ENCODE measurements around the gene STAT5B. TPM values are rescaled to one million over a fixed set of nuclear protein-coding genes. Genes with fewer than 3 reads are reported as not detected.
"Not testable (repeated sequence)": the region's sequence is repeated elsewhere in the genome, so short reads cannot be mapped to it uniquely, and the experiment has no call there.

STAT5B gene
- total and polyA plus RNA-seq, 5 donors = 19.7 to 46.3 (median 40.0) TPM

- no peaks in the 10 kb centered on the region for H3K27me3 ChIP-seq (ENCODE audit: control insufficient read depth, insufficient read depth)
- ATAC-seq = no peak
- H3K27ac ChIP-seq (ENCODE audit: low read length) = no peak overlapping the region
- 94% methylated on average over 19 of the region's 19 CpGs for WGBS
- no peaks in the 10 kb centered on the region for H3K4me1 ChIP-seq (ENCODE audit: control insufficient read depth, insufficient read depth, low read length)
- H3K9me3 ChIP-seq (ENCODE audit: control insufficient read depth, low read length) = no peaks in the 10 kb centered on the region
- intact Hi-C loops (cut with DNase I) = loop anchor here in 1 of 4 donors (5.0 kb wide), 1 partner anchor 225 kb away; no protein-coding TSS in a partner anchor
- no peak overlapping the region for H3K4me3 ChIP-seq (ENCODE audit: low read length)
- peak in 1 of 3 donors; percentile 50 for DNase-seq
Measured at GRCh38 chr17:42307362-42307927, 31.3 kb upstream of the STAT5B start.

GRCh38 chr17:42306385-42306667 is 30.1 kb upstream of the STAT5B start:
- ATAC-seq (no peak), DNase-seq (peak in 1 of 3 donors; percentile 36)
- no peaks in the 10 kb centered on the region for H3K9me3 ChIP-seq (ENCODE audit: control insufficient read depth, low read length)
- H3K4me3 ChIP-seq (ENCODE audit: low read length) = no peak overlapping the region
- intact Hi-C loops (cut with DNase I) = loop anchor here in 1 of 4 donors (5.0 kb wide), 1 partner anchor 226 kb away; no protein-coding TSS in a partner anchor
- no peaks in the 10 kb centered on the region for H3K27me3 ChIP-seq (ENCODE audit: control insufficient read depth, insufficient read depth)
- H3K27ac ChIP-seq (ENCODE audit: low read length) = no peak overlapping the region
- WGBS = 94% methylated on average over 5 of the region's 5 CpGs
- H3K4me1 ChIP-seq (ENCODE audit: control insufficient read depth, insufficient read depth, low read length) = no peaks in the 10 kb centered on the region

GRCh38 chr17:42305543-42306384 is 29.6 kb upstream of the STAT5B start:
- Histone ChIP-seq H3K4me3 (ENCODE audit: low read length) (no peak overlapping the region), H3K9me3 (ENCODE audit: control insufficient read depth, low read length) (no peaks in the 10 kb centered on the region), H3K4me1 (ENCODE audit: control insufficient read depth, insufficient read depth, low read length) (no peaks in the 10 kb centered on the region), H3K27me3 (ENCODE audit: control insufficient read depth, insufficient read depth) (no peaks in the 10 kb centered on the region), H3K27ac (ENCODE audit: low read length) (no peak overlapping the region)
- WGBS = 92% methylated on average over 18 of the region's 18 CpGs
- DNase-seq = peak in 1 of 3 donors; percentile 49
- ATAC-seq = no peak
- intact Hi-C loops (cut with DNase I) = loop anchor here in 1 of 4 donors (5.0 kb wide), 1 partner anchor 227 kb away; no protein-coding TSS in a partner anchor

GRCh38 chr17:42305031-42305330 is 28.8 kb upstream of the STAT5B start:
- DNase-seq = peak in 1 of 3 donors; percentile 2
- WGBS = 98% methylated on average over 6 of the region's 6 CpGs
- not testable (repeated sequence) for H3K4me1 ChIP-seq (ENCODE audit: control insufficient read depth, insufficient read depth, low read length); H3K27ac ChIP-seq (ENCODE audit: low read length); H3K27me3 ChIP-seq (ENCODE audit: control insufficient read depth, insufficient read depth); H3K9me3 ChIP-seq (ENCODE audit: control insufficient read depth, low read length); ATAC-seq; H3K4me3 ChIP-seq (ENCODE audit: low read length)
- intact Hi-C loops (cut with DNase I) = loop anchor here in 1 of 4 donors (5.0 kb wide), 1 partner anchor 227 kb away; no protein-coding TSS in a partner anchor

- Histone ChIP-seq H3K4me3 (ENCODE audit: low read length) (no peak overlapping the region), H3K27me3 (ENCODE audit: control insufficient read depth, insufficient read depth) (no peaks in the 10 kb centered on the region), H3K9me3 (ENCODE audit: control insufficient read depth, low read length) (no peaks in the 10 kb centered on the region), H3K4me1 (ENCODE audit: control insufficient read depth, insufficient read depth, low read length) (no peaks in the 10 kb centered on the region), H3K27ac (ENCODE audit: low read length) (no peak overlapping the region)
- ATAC-seq = no peak
- intact Hi-C loops (cut with DNase I) = loop anchor here in 1 of 4 donors (5.0 kb wide), 1 partner anchor 228 kb away; no protein-coding TSS in a partner anchor
- 96% methylated on average over 16 of the region's 16 CpGs for WGBS
- peak in 1 of 3 donors; percentile 40 for DNase-seq
Measured at GRCh38 chr17:42304187-42305030, 28.2 kb upstream of the STAT5B start.

GRCh38 chr17:42303694-42304093 is 27.5 kb upstream of the STAT5B start:
- ATAC-seq (no peak), DNase-seq (peak in 1 of 3 donors; percentile 9)
- Histone ChIP-seq H3K4me1 (ENCODE audit: control insufficient read depth, insufficient read depth, low read length) (no peaks in the 10 kb centered on the region), H3K27me3 (ENCODE audit: control insufficient read depth, insufficient read depth) (no peaks in the 10 kb centered on the region), H3K4me3 (ENCODE audit: low read length) (no peak overlapping the region), H3K9me3 (ENCODE audit: control insufficient read depth, low read length) (no peaks in the 10 kb centered on the region), H3K27ac (ENCODE audit: low read length) (no peak overlapping the region)
- 81% methylated on average over 3 of the region's 3 CpGs for WGBS
- intact Hi-C loops (cut with DNase I) = no loop called here

GRCh38 chr17:42301022-42301421 is 24.8 kb upstream of the STAT5B start:
- Histone ChIP-seq H3K27me3 (ENCODE audit: control insufficient read depth, insufficient read depth) (no peaks in the 10 kb centered on the region), H3K9me3 (ENCODE audit: control insufficient read depth, low read length) (no peaks in the 10 kb centered on the region), H3K27ac (ENCODE audit: low read length) (no peak overlapping the region), H3K4me3 (ENCODE audit: low read length) (no peak overlapping the region), H3K4me1 (ENCODE audit: control insufficient read depth, insufficient read depth, low read length) (no peaks in the 10 kb centered on the region)
- ATAC-seq (no peak), DNase-seq (peak in 1 of 3 donors; percentile 28)
- WGBS = 81% methylated on average over 9 of the region's 9 CpGs
- intact Hi-C loops (cut with DNase I) = no loop called here

GRCh38 chr17:42299913-42300312 is 23.7 kb upstream of the STAT5B start:
- ATAC-seq; DNase-seq; H3K4me3 ChIP-seq (ENCODE audit: low read length); intact Hi-C loops (cut with DNase I); H3K9me3 ChIP-seq (ENCODE audit: control insufficient read depth, low read length); H3K4me1 ChIP-seq (ENCODE audit: control insufficient read depth, insufficient read depth, low read length); H3K27me3 ChIP-seq (ENCODE audit: control insufficient read depth, insufficient read depth); H3K27ac ChIP-seq (ENCODE audit: low read length): not testable (repeated sequence)
- WGBS = 93% methylated on average over 3 of the region's 17 CpGs

GRCh38 chr17:42299361-42299760 is 23.2 kb upstream of the STAT5B start:
- WGBS = 95% methylated on average over 10 of the region's 10 CpGs
- ATAC-seq; intact Hi-C loops (cut with DNase I): not testable (repeated sequence)

GRCh38 chr17:42297775-42298174 is 21.6 kb upstream of the STAT5B start:
- ATAC-seq; intact Hi-C loops (cut with DNase I): not testable (repeated sequence)
- WGBS = 95% methylated on average over 9 of the region's 10 CpGs

More at GRCh38 chr17:42299361-42299760, 23.2 kb upstream of the STAT5B start:
- DNase-seq; H3K9me3 ChIP-seq (ENCODE audit: control insufficient read depth, low read length); H3K4me3 ChIP-seq (ENCODE audit: low read length); H3K27ac ChIP-seq (ENCODE audit: low read length); H3K27me3 ChIP-seq (ENCODE audit: control insufficient read depth, insufficient read depth); H3K4me1 ChIP-seq (ENCODE audit: control insufficient read depth, insufficient read depth, low read length): not testable (repeated sequence)

GRCh38 chr17:42296012-42296411 is 19.8 kb upstream of the STAT5B start:
- no peak for ATAC-seq
- Histone ChIP-seq H3K27ac (ENCODE audit: low read length) (no peak overlapping the region), H3K9me3 (ENCODE audit: control insufficient read depth, low read length) (no peaks in the 10 kb centered on the region), H3K4me1 (ENCODE audit: control insufficient read depth, insufficient read depth, low read length) (no peaks in the 10 kb centered on the region), H3K4me3 (ENCODE audit: low read length) (no peak overlapping the region), H3K27me3 (ENCODE audit: control insufficient read depth, insufficient read depth) (no peaks in the 10 kb centered on the region)
- 97% methylated on average over 3 of the region's 3 CpGs for WGBS
- intact Hi-C loops (cut with DNase I) = no loop called here
- no peak for DNase-seq

More at GRCh38 chr17:42297775-42298174, 21.6 kb upstream of the STAT5B start:
- not testable (repeated sequence) for H3K27ac ChIP-seq (ENCODE audit: low read length); DNase-seq; H3K27me3 ChIP-seq (ENCODE audit: control insufficient read depth, insufficient read depth); H3K9me3 ChIP-seq (ENCODE audit: control insufficient read depth, low read length); H3K4me1 ChIP-seq (ENCODE audit: control insufficient read depth, insufficient read depth, low read length); H3K4me3 ChIP-seq (ENCODE audit: low read length)

All from right cardiac atrium (tissue), 5 donors.